KOPT-K1 (cell line): ENCODE results near the gene ABLIM1.

Source experiments
- H3K27ac ChIP-seq: fragments of 200-600 bp; sonication (generic); 2 replicates; pipeline ENCODE4 v1.5.1; 2016; ENCODE audit warnings: antibody characterized with exemption, mild to moderate bottlenecking, low read depth, low read length; ENCODE audit not compliant: poor library complexity, severe bottlenecking
- H3K36me3 ChIP-seq: fragments of 200-600 bp; sonication (generic); 2 replicates; pipeline ENCODE4 v1.5.1; 2017; ENCODE audit warnings: antibody characterized with exemption, mild to moderate bottlenecking, low read length, moderate library complexity; ENCODE audit not compliant: insufficient read depth
- H3K9me3 ChIP-seq: fragments of 200-600 bp; sonication (generic); 2 replicates; pipeline ENCODE4 v1.5.1; 2017; ENCODE audit warnings: antibody characterized with exemption, low read length, mild to moderate bottlenecking; ENCODE audit not compliant: insufficient read depth, poor library complexity, severe bottlenecking

Gene ABLIM1

GRCh38 chr10:114645706-114646105 lies 12.4 kb downstream of the ABLIM1 start:
- no peaks in the 10 kb centered on the region for H3K9me3 ChIP-seq
- H3K27ac ChIP-seq, result no peak overlapping the region
- H3K36me3 ChIP-seq, result no peaks in the 10 kb centered on the region

GRCh38 chr10:114643158-114643557 lies 14.9 kb downstream of the ABLIM1 start:
- H3K9me3 ChIP-seq, result no peaks in the 10 kb centered on the region
- H3K27ac ChIP-seq, result no peak overlapping the region
- no peaks in the 10 kb centered on the region for H3K36me3 ChIP-seq

GRCh38 chr10:114642729-114643128 lies 15.3 kb downstream of the ABLIM1 start:
- Histone ChIP-seq H3K27ac (no peak overlapping the region), H3K9me3 (no peaks in the 10 kb centered on the region), H3K36me3 (no peaks in the 10 kb centered on the region)

- Histone ChIP-seq H3K9me3 (no peaks in the 10 kb centered on the region), H3K27ac (no peak overlapping the region), H3K36me3 (no peaks in the 10 kb centered on the region)
Measured at GRCh38 chr10:114638821-114639625, 19.1 kb downstream of the ABLIM1 start.

- Histone ChIP-seq H3K36me3 (no peaks in the 10 kb centered on the region), H3K9me3 (no peaks in the 10 kb centered on the region), H3K27ac (no peak overlapping the region)
Measured at GRCh38 chr10:114635797-114636550, 22.1 kb downstream of the ABLIM1 start.

- Histone ChIP-seq H3K36me3 (no peaks in the 10 kb centered on the region), H3K9me3 (no peaks in the 10 kb centered on the region), H3K27ac (no peak overlapping the region)
Measured at GRCh38 chr10:114635101-114635500, 23.0 kb downstream of the ABLIM1 start.

GRCh38 chr10:114634609-114634979 lies 23.5 kb downstream of the ABLIM1 start:
- no peaks in the 10 kb centered on the region for H3K9me3 ChIP-seq
- no peaks in the 10 kb centered on the region for H3K36me3 ChIP-seq
- H3K27ac ChIP-seq, result no peak overlapping the region

GRCh38 chr10:114632869-114633715 lies 25.0 kb downstream of the ABLIM1 start:
- Histone ChIP-seq H3K9me3 (no peaks in the 10 kb centered on the region), H3K36me3 (no peaks in the 10 kb centered on the region), H3K27ac (no peak overlapping the region)

- Histone ChIP-seq H3K9me3 (no peaks in the 10 kb centered on the region), H3K27ac (no peak overlapping the region), H3K36me3 (no peaks in the 10 kb centered on the region)
Measured at GRCh38 chr10:114631666-114632417, 26.2 kb downstream of the ABLIM1 start.

GRCh38 chr10:114631090-114631665 lies 26.9 kb downstream of the ABLIM1 start:
- Histone ChIP-seq H3K9me3 (no peaks in the 10 kb centered on the region), H3K36me3 (no peaks in the 10 kb centered on the region), H3K27ac (no peak overlapping the region)

- H3K9me3 ChIP-seq, result peaks cover 5% of the 10 kb centered on the region
- H3K36me3 ChIP-seq, result no peaks in the 10 kb centered on the region
- H3K27ac ChIP-seq, result no peak overlapping the region
Measured at GRCh38 chr10:114629824-114630730, 28.0 kb downstream of the ABLIM1 start.

- H3K9me3 ChIP-seq, result peaks cover 9% of the 10 kb centered on the region
- H3K36me3 ChIP-seq, result no peaks in the 10 kb centered on the region
- no peak overlapping the region for H3K27ac ChIP-seq
Measured at GRCh38 chr10:114629083-114629823, 28.8 kb downstream of the ABLIM1 start.

GRCh38 chr10:114628106-114628505 lies 30.0 kb downstream of the ABLIM1 start:
- Histone ChIP-seq H3K9me3 (peaks cover 9% of the 10 kb centered on the region), H3K27ac (no peak overlapping the region), H3K36me3 (no peaks in the 10 kb centered on the region)
